Gastrocnemius medialis (tissue), 4 donors: Measurements from ENCODE around the gene IL26.

Experiments used
- CTCF ChIP-seq, 5 experiments: fragments of 450-650 bp in 3 of 5; fragments of 200-600 bp in 2 of 5; sonication (generic) in 2 of 5; IDR thresholded peaks in 4 of 5; conservative IDR thresholded peaks in 1 of 5; 1 replicate in 4 of 5; 2 replicates in 1 of 5; pipeline ENCODE4 v1.5.1; 2016 to 2019; ENCODE audit warnings: antibody characterized with exemption in 5 of 5, mild to moderate bottlenecking in 3 of 5, moderate library complexity in 3 of 5
- POLR2A ChIP-seq, 2 donors: fragments of 450-650 bp; IDR thresholded peaks; one replicate each; pipeline ENCODE4 v1.6.1; 2017; ENCODE audit warnings: antibody characterized with exemption in 2 of 2, mild to moderate bottlenecking in 2 of 2, moderate library complexity in 2 of 2

DNA sequence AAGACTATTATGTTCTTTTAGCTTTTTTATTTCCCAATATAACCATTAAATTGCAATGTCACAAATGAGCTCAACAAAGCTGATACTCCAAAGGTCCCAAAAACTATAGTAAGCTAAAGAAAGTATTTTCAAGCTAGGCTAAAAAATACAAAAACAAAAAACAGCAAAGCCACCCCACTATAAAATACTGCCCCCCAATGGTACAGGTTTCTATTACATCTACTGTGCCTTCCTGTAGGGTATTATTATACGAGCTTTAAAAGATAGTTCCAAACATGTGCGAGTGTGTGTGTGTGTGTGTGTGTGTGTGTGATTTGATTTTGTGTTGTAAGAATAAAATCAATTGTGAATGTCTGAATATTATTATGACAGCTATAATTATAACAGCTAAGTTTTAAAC, 67.2 kb downstream of the IL26 start:
- TF ChIP-seq CTCF (IDR thresholded peaks at IDR 0.05 in 4 of 5, conservative IDR thresholded peaks at IDR 0.05 in 1 of 5) (peak in 4 of 5 experiments; percentile 6 to 51 (median 28)), POLR2A (IDR thresholded peaks at IDR 0.05) (no peak)
